HEK293 (cell line): ENCODE measurements around the gene GSTT4.

Source experiments
- CTCF ChIA-PET: fragments of 350-600 bp; formaldehyde crosslinking; extraction: SDS; loops from one replicate; lab custom pipeline; 2021; ENCODE audit warnings: antibody characterized with exemption; lab: Yijun Ruan, JAX
- POLR2A ChIA-PET: fragments of 300-600 bp; formaldehyde crosslinking; extraction: SDS; loops from one replicate; lab custom pipeline; 2020; ENCODE audit warnings: antibody characterized with exemption, inconsistent platforms; lab: Yijun Ruan, JAX
- H3K27ac ChIP-seq: fragments of 200-500 bp; sonication (Bioruptor generic); 2 replicates; pipeline ENCODE4 v1.5.1; 2014; ENCODE audit warnings: low read depth, low read length, control low read depth, inconsistent platforms; ENCODE audit errors: extremely low read depth
- H3K36me3 ChIP-seq, 2 experiments: fragments of 200-500 bp in 1 of 2; sonication (Bioruptor generic) in 1 of 2; 1 replicate in 1 of 2; 2 replicates in 1 of 2; pipeline ENCODE4 v1.5.1; 2014 to 2017; ENCODE audit warnings: inconsistent platforms in 2 of 2, low read length in 2 of 2; ENCODE audit not compliant: control insufficient read depth in 2 of 2, insufficient read depth in 1 of 2
- H3K4me1 ChIP-seq: fragments of 200-500 bp; sonication (Bioruptor generic); 2 replicates; pipeline ENCODE4 v1.5.1; 2014; ENCODE audit warnings: mild to moderate bottlenecking, low read length, inconsistent platforms; ENCODE audit not compliant: control insufficient read depth, insufficient read depth
- H3K4me3 ChIP-seq: 2 replicates; pipeline ENCODE4 v1.5.1; 2011; ENCODE audit warnings: low read depth, mild to moderate bottlenecking, control low read depth, low read length, moderate library complexity
- H3K9me3 ChIP-seq: fragments of 200-500 bp; sonication (Bioruptor generic); 2 replicates; pipeline ENCODE4 v1.5.1; 2014; ENCODE audit warnings: low read depth, low read length, inconsistent platforms; ENCODE audit not compliant: control insufficient read depth, insufficient read depth
- HOXC10 ChIP-seq: sonication (generic); formaldehyde crosslinking; IDR thresholded peaks from 2 replicates; pipeline ENCODE4 v1.8.1; 2023; ENCODE audit warnings: mild to moderate bottlenecking, missing genetic modification reagents
- SCRT2 ChIP-seq: fragments of 450-650 bp; formaldehyde crosslinking; IDR thresholded peaks from 2 replicates; pipeline ENCODE4 v1.5.1; 2016; ENCODE audit warnings: missing biosample characterization, missing genetic modification characterization
- SP3 ChIP-seq: fragments of 450-650 bp; formaldehyde crosslinking; IDR thresholded peaks from 2 replicates; pipeline ENCODE4 v1.5.1; 2016; ENCODE audit warnings: missing biosample characterization, missing genetic modification characterization
- YY2 ChIP-seq: fragments of 450-650 bp; formaldehyde crosslinking; IDR thresholded peaks from 2 replicates; pipeline ENCODE4 v1.5.1; 2016; ENCODE audit warnings: missing biosample characterization, missing genetic modification characterization
- ZNF121 ChIP-seq: fragments of 450-650 bp; formaldehyde crosslinking; IDR thresholded peaks from 2 replicates; pipeline ENCODE4 v1.5.1; 2016; ENCODE audit warnings: missing biosample characterization, missing genetic modification characterization
- ZNF140 ChIP-seq: fragments of 450-650 bp; formaldehyde crosslinking; IDR thresholded peaks from 2 replicates; pipeline ENCODE4 v1.5.1; 2016; ENCODE audit warnings: missing biosample characterization, missing genetic modification characterization
- ZNF155 ChIP-seq: fragments of 450-650 bp; formaldehyde crosslinking; IDR thresholded peaks from 2 replicates; pipeline ENCODE4 v1.5.1; 2016; ENCODE audit warnings: missing biosample characterization, missing genetic modification characterization
- ZNF223 ChIP-seq: fragments of 450-650 bp; formaldehyde crosslinking; IDR thresholded peaks from 2 replicates; pipeline ENCODE4 v1.5.1; 2016; ENCODE audit warnings: missing biosample characterization, missing genetic modification characterization
- ZNF266 ChIP-seq: fragments of 450-650 bp; formaldehyde crosslinking; IDR thresholded peaks from 2 replicates; pipeline ENCODE4 v1.5.1; 2016; ENCODE audit warnings: missing biosample characterization, missing genetic modification characterization, low read depth
- ZNF391 ChIP-seq: fragments of 450-650 bp; formaldehyde crosslinking; IDR thresholded peaks from 2 replicates; pipeline ENCODE4 v1.5.1; 2016; ENCODE audit warnings: low read depth, missing biosample characterization, missing genetic modification characterization, borderline replicate concordance
- ZNF416 ChIP-seq: fragments of 450-650 bp; formaldehyde crosslinking; IDR thresholded peaks from 2 replicates; pipeline ENCODE4 v1.5.1; 2016; ENCODE audit warnings: missing biosample characterization, missing genetic modification characterization
- ZSCAN23 ChIP-seq: fragments of 450-650 bp; formaldehyde crosslinking; IDR thresholded peaks from 2 replicates; pipeline ENCODE4 v1.5.1; 2016; ENCODE audit warnings: missing biosample characterization, missing genetic modification characterization
- TF ChIP-seq, protein P1 (sequence below): fragments of 450-650 bp; formaldehyde crosslinking; IDR thresholded peaks from 2 replicates; pipeline ENCODE4 v1.5.1; 2017; ENCODE audit warnings: missing biosample characterization, missing genetic modification characterization
- TF ChIP-seq, protein P2 (sequence below): fragments of 450-650 bp; formaldehyde crosslinking; IDR thresholded peaks from 2 replicates; pipeline ENCODE4 v1.5.1; 2016; ENCODE audit warnings: missing biosample characterization, missing genetic modification characterization
- TF ChIP-seq, protein P3 (sequence below): fragments of 450-650 bp; formaldehyde crosslinking; IDR thresholded peaks from 2 replicates; pipeline ENCODE4 v1.5.1; 2016; ENCODE audit warnings: missing biosample characterization, missing genetic modification characterization
- TF ChIP-seq, protein P4 (sequence below): fragments of 450-650 bp; formaldehyde crosslinking; IDR thresholded peaks from 2 replicates; pipeline ENCODE4 v1.5.1; 2016; ENCODE audit warnings: missing biosample characterization, missing genetic modification characterization

The GSTT4 gene

DNA sequence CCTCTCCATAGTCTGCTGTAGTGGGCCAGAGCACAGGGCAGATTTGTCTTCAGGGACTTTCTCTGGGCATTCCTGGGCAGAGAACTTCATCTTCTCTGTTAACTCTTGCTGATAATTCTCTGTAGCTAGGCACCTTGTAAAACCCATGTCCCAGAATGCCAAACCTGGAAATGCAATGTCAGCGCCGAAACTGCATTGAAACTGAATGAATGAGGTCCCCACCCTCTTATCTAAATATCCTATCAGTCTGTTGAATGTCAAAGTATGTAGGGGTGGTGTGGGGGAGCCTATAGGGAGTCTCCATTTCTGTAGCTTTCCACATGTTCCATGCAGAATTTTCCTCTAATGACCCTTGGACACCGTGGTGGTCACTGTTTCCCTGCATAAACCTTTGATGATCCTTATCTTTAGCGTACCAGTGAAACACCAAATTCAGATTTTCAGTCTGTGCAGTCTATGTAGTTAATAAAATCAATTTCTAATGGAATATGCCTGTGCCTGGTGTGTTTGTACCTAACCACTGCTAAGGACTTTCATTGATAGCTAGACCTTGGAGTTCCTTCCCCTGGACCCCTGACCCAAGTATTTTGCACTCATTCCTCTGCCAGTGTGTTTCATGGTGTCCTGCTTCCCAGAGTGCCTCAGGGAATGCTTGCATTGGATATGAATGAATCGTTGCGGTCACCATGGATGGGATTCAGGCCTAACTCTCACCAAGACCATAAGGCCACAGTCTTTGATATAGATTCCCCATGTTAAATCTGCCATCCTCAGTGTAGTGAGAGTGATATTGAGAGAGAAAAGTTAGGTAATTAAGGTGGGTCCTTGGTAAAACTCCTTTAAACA lies 3.4 kb upstream of the GSTT4 start:
- Histone ChIP-seq H3K27ac (no peak overlapping the region), H3K4me1 (no peaks in the 10 kb centered on the region), H3K4me3 (no peak overlapping the region), H3K9me3 (no peaks in the 10 kb centered on the region), H3K36me3 (no peaks in the 10 kb centered on the region)
- POLR2A ChIA-PET: no interaction called here
- TF ChIP-seq ZNF140 (tag by site-specific recombination) (no peak), ZSCAN23 (tag by site-specific recombination) (no peak), ZNF266 (tag by site-specific recombination) (no peak), HOXC10 (no peak), ZNF121 (tag by site-specific recombination) (no peak)
- TF ChIP-seq, protein P1, sequence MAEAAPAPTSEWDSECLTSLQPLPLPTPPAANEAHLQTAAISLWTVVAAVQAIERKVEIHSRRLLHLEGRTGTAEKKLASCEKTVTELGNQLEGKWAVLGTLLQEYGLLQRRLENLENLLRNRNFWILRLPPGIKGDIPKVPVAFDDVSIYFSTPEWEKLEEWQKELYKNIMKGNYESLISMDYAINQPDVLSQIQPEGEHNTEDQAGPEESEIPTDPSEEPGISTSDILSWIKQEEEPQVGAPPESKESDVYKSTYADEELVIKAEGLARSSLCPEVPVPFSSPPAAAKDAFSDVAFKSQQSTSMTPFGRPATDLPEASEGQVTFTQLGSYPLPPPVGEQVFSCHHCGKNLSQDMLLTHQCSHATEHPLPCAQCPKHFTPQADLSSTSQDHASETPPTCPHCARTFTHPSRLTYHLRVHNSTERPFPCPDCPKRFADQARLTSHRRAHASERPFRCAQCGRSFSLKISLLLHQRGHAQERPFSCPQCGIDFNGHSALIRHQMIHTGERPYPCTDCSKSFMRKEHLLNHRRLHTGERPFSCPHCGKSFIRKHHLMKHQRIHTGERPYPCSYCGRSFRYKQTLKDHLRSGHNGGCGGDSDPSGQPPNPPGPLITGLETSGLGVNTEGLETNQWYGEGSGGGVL (tag by site-specific recombination): no peak
- CTCF ChIA-PET: interaction anchor here (0.7 to 1.4 kb wide), 2 partner anchors 148 to 1669 kb away, joined by 4 read pairs; no protein-coding TSS in a partner anchor

DNA sequence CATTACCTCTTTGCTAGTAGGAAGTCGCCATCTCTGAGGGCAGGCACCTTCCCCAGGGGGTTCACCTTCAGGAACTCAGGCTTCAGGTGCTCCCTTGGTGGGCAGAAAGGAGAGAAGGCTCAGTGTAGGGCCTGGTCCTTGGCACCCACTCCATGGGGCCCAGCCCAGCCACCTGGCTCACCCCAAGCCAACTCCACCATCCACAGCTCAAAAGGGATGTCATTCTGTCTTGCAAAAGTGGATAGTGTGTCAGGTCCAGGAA lies 2.7 kb upstream of the GSTT4 start:
- ChIA-PET POLR2A (no interaction called here), CTCF (interaction anchor here (0.7 to 1.4 kb wide), 2 partner anchors 149 to 1669 kb away, joined by 4 read pairs; no protein-coding TSS in a partner anchor)
- Histone ChIP-seq H3K36me3 (no peaks in the 10 kb centered on the region), H3K4me1 (no peaks in the 10 kb centered on the region), H3K9me3 (no peaks in the 10 kb centered on the region), H3K27ac (no peak overlapping the region), H3K4me3 (no peak overlapping the region)
- TF ChIP-seq ZNF416 (tag by site-specific recombination): no peak

DNA sequence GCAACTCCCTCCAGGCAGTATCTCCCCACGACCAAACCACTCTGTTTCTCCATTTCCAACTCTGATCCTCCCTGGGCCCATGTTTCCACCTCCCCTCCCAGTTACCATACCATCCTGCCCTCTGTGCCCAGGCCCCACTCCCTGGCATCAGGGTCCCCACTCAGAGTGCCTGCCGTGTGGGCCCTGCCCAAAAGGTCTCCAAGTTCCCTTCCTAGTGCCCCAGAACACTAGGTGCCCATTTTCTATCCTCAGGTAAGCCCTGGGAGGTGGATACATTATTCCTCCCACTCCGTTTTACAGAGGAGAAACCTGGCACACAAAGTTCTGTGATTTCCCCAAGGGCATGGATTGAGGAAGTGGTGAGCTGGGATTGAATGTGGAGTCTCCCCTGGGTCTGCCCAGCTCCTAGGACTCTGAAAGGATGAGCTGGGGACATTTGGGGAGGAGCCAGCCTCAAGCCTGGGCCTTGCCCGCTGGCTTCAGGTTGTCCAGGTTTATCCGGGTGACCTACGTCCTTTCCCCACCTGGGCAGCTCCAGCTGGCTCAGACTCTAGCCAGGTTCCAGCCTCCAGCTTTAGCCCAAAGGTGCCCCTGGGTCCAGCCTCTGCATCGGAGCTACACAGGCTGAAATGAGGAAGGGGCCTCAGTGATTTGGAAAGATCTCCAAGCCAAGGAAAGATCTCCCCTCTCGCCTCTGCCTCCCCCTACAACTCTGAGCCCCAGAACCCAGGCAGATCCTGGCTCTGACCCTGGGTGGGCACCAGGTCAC lies 2.2 kb upstream of the GSTT4 start:
- H3K9me3 ChIP-seq: no peaks in the 10 kb centered on the region
- no peak overlapping the region for H3K4me3 ChIP-seq
- H3K4me1 ChIP-seq: no peaks in the 10 kb centered on the region
- no peaks in the 10 kb centered on the region for H3K36me3 ChIP-seq
- TF ChIP-seq ZNF391 (no peak), YY2 (tag by site-specific recombination) (no peak), ZNF155 (tag by site-specific recombination) (no peak), SP3 (tag by site-specific recombination) (no peak), ZNF266 (tag by site-specific recombination) (no peak), SCRT2 (tag by site-specific recombination) (no peak), ZNF223 (tag by site-specific recombination) (no peak)
- TF ChIP-seq, protein P2, sequence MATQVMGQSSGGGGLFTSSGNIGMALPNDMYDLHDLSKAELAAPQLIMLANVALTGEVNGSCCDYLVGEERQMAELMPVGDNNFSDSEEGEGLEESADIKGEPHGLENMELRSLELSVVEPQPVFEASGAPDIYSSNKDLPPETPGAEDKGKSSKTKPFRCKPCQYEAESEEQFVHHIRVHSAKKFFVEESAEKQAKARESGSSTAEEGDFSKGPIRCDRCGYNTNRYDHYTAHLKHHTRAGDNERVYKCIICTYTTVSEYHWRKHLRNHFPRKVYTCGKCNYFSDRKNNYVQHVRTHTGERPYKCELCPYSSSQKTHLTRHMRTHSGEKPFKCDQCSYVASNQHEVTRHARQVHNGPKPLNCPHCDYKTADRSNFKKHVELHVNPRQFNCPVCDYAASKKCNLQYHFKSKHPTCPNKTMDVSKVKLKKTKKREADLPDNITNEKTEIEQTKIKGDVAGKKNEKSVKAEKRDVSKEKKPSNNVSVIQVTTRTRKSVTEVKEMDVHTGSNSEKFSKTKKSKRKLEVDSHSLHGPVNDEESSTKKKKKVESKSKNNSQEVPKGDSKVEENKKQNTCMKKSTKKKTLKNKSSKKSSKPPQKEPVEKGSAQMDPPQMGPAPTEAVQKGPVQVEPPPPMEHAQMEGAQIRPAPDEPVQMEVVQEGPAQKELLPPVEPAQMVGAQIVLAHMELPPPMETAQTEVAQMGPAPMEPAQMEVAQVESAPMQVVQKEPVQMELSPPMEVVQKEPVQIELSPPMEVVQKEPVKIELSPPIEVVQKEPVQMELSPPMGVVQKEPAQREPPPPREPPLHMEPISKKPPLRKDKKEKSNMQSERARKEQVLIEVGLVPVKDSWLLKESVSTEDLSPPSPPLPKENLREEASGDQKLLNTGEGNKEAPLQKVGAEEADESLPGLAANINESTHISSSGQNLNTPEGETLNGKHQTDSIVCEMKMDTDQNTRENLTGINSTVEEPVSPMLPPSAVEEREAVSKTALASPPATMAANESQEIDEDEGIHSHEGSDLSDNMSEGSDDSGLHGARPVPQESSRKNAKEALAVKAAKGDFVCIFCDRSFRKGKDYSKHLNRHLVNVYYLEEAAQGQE: no peak
- TF ChIP-seq, protein P3, sequence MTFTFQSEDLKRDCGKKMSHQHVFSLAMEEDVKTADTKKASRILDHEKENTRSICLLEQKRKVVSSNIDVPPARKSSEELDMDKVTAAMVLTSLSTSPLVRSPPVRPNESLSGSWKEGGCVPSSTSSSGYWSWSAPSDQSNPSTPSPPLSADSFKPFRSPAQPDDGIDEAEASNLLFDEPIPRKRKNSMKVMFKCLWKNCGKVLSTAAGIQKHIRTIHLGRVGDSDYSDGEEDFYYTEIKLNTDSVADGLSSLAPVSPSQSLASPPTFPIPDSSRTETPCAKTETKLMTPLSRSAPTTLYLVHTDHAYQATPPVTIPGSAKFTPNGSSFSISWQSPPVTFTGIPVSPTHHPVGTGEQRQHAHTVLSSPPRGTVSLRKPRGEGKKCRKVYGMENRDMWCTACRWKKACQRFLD (tag by site-specific recombination): no peak
- TF ChIP-seq, protein P4, sequence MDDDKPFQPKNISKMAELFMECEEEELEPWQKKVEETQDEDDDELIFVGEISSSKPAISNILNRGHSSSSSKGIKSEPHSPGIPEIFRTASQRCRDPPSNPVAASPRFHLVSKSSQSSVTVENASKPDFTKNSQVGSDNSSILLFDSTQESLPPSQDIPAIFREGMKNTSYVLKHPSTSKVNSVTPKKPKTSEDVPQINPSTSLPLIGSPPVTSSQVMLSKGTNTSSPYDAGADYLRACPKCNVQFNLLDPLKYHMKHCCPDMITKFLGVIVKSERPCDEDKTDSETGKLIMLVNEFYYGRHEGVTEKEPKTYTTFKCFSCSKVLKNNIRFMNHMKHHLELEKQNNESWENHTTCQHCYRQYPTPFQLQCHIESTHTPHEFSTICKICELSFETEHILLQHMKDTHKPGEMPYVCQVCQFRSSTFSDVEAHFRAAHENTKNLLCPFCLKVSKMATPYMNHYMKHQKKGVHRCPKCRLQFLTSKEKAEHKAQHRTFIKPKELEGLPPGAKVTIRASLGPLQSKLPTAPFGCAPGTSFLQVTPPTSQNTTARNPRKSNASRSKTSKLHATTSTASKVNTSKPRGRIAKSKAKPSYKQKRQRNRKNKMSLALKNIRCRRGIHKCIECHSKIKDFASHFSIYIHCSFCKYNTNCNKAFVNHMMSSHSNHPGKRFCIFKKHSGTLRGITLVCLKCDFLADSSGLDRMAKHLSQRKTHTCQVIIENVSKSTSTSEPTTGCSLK (tag by site-specific recombination): no peak
- CTCF ChIA-PET: interaction anchor here (0.7 to 1.4 kb wide), 2 partner anchors 23 to 149 kb away, joined by 3 to 4 read pairs; no protein-coding TSS in a partner anchor
- POLR2A ChIA-PET: no interaction called here
- H3K27ac ChIP-seq: no peak overlapping the region
